IMR-90 (cell line): ENCODE measurements around the gene HES1. TPM values are rescaled to one million over a fixed set of nuclear protein-coding genes. Genes with fewer than 3 reads are reported as not detected.

ENCODE experiments used
- ATAC-seq: fragments of 200-7000 bp; cut with Tn5 transposase; 2 replicates; pipeline ENCODE4 v1.9.1; 2020; ENCODE audit warnings: low read depth, mild to moderate bottlenecking, moderate library complexity
- BruUV-seq: library from RNA; stranded (reverse); fragments of 400-500 nt; replicated peaks from 2 replicates; lab custom pipeline; 2021; lab: Mats Ljungman, UMichigan
- CTCF ChIA-PET: fragments of 300-600 bp; formaldehyde crosslinking; extraction: SDS; loops from one replicate; lab custom pipeline; 2021; ENCODE audit warnings: antibody characterized with exemption; lab: Yijun Ruan, JAX
- POLR2A ChIA-PET: fragments of 300-600 bp; sonication (Branson Sonifier 250); formaldehyde crosslinking; loops from one replicate; lab custom pipeline; 2022; ENCODE audit warnings: antibody characterized with exemption; ENCODE audit not compliant: unreplicated experiment; lab: Charles Lee
- DNase-seq: peaks from one replicate; pipeline ENCODE4 v3.0.0; 2013
- H2AFZ ChIP-seq: replicated peaks from 2 replicates; pipeline ENCODE3; 2013; ENCODE audit warnings: low read length, mild to moderate bottlenecking; ENCODE audit not compliant: poor library complexity
- H2AK5ac ChIP-seq: 2 replicates; pipeline ENCODE4 v1.6.1; 2013; ENCODE audit warnings: low read depth, low read length, inconsistent platforms
- H2AK9ac ChIP-seq: replicated peaks from 2 replicates; pipeline ENCODE3; 2013; ENCODE audit warnings: mild to moderate bottlenecking, low read depth, low read length, moderate library complexity; ENCODE audit not compliant: poor library complexity
- H2BK120ac ChIP-seq: 2 replicates; pipeline ENCODE4 v1.6.1; 2013; ENCODE audit warnings: low read depth, low read length, inconsistent platforms
- H2BK15ac ChIP-seq: 3 replicates; pipeline ENCODE4 v1.6.1; 2013; ENCODE audit warnings: low read depth, low read length, inconsistent platforms
- H2BK20ac ChIP-seq: 2 replicates; pipeline ENCODE4 v1.6.1; 2013; ENCODE audit warnings: low read depth, mild to moderate bottlenecking, inconsistent platforms, low read length, moderate library complexity
- H2BK5ac ChIP-seq: 2 replicates; pipeline ENCODE4 v1.6.1; 2013; ENCODE audit warnings: mild to moderate bottlenecking, low read depth, low read length, inconsistent platforms; ENCODE audit not compliant: poor library complexity, severe bottlenecking
- H3K14ac ChIP-seq: replicated peaks from 2 replicates; pipeline ENCODE4 v1.6.1; 2013; ENCODE audit warnings: low read depth, low read length, inconsistent platforms
- H3K18ac ChIP-seq: 2 replicates; pipeline ENCODE4 v1.6.1; 2013; ENCODE audit warnings: low read depth, low read length, control low read depth
- H3K23ac ChIP-seq: 2 replicates; pipeline ENCODE4 v1.6.1; 2013; ENCODE audit warnings: low read depth, low read length, inconsistent platforms
- H3K27ac ChIP-seq: 2 replicates; pipeline ENCODE4 v1.5.1; 2013; ENCODE audit warnings: mild to moderate bottlenecking, control low read depth, low read length; ENCODE audit not compliant: insufficient read depth
- H3K27me3 ChIP-seq: 2 replicates; pipeline ENCODE4 v1.6.1; 2013; ENCODE audit warnings: low read length; ENCODE audit not compliant: control insufficient read depth, insufficient read depth
- H3K36me3 ChIP-seq: 2 replicates; pipeline ENCODE4 v1.6.1; 2013; ENCODE audit warnings: low read length, mixed read lengths; ENCODE audit not compliant: control insufficient read depth, insufficient read depth
- H3K4ac ChIP-seq: 2 replicates; pipeline ENCODE4 v1.6.1; 2013; ENCODE audit warnings: low read depth, low read length, inconsistent platforms
- H3K4me1 ChIP-seq: 2 replicates; pipeline ENCODE4 v1.6.1; 2013; ENCODE audit warnings: low read length, mixed read lengths; ENCODE audit not compliant: control insufficient read depth, insufficient read depth
- H3K4me2 ChIP-seq: 2 replicates; pipeline ENCODE4 v1.6.1; 2013; ENCODE audit warnings: low read depth, mild to moderate bottlenecking, control low read depth, low read length, moderate library complexity
- H3K4me3 ChIP-seq: 2 replicates; pipeline ENCODE4 v1.5.1; 2013; ENCODE audit warnings: low read depth, mild to moderate bottlenecking, control low read depth, low read length, moderate library complexity; ENCODE audit not compliant: insufficient read depth
- H3K56ac ChIP-seq: 2 replicates; pipeline ENCODE4 v1.6.1; 2013; ENCODE audit warnings: low read length, inconsistent platforms; ENCODE audit not compliant: insufficient read depth; ENCODE audit errors: extremely low read depth
- H3K79me1 ChIP-seq, 2 experiments: 2 replicates each; pipeline ENCODE4 v1.6.1; 2013; ENCODE audit warnings: low read length in 2 of 2, inconsistent platforms in 1 of 2, low read depth in 1 of 2
- H3K9ac ChIP-seq: 2 replicates; pipeline ENCODE4 v1.6.1; 2013; ENCODE audit warnings: low read depth, low read length, control low read depth
- H3K9me1 ChIP-seq: 2 replicates; pipeline ENCODE4 v1.6.1; 2013; ENCODE audit warnings: low read length, inconsistent platforms; ENCODE audit not compliant: insufficient read depth
- H3K9me3 ChIP-seq: 2 replicates; pipeline ENCODE4 v1.6.1; 2013; ENCODE audit warnings: low read length; ENCODE audit not compliant: control insufficient read depth, insufficient read depth
- H4K20me1 ChIP-seq: 2 replicates; pipeline ENCODE4 v1.6.1; 2013; ENCODE audit warnings: low read length, inconsistent platforms; ENCODE audit not compliant: insufficient read depth
- H4K5ac ChIP-seq: 2 replicates; pipeline ENCODE4 v1.6.1; 2013; ENCODE audit warnings: mild to moderate bottlenecking, low read depth, low read length, control low read depth
- H4K8ac ChIP-seq, 2 experiments: 2 replicates each; pipeline ENCODE4 v1.6.1; 2013; ENCODE audit warnings: low read depth in 2 of 2, low read length in 2 of 2, control low read depth in 1 of 2, inconsistent platforms in 1 of 2
- H4K91ac ChIP-seq: 2 replicates; pipeline ENCODE4 v1.6.1; 2013; ENCODE audit warnings: low read depth, low read length, inconsistent platforms; ENCODE audit not compliant: insufficient read depth
- CEBPB ChIP-seq: IDR thresholded peaks from 2 replicates; pipeline ENCODE4 v1.6.1; 2012; ENCODE audit warnings: low read depth, low read length, improper control_type of control experiment
- CHD1 ChIP-seq: IDR thresholded peaks from 2 replicates; pipeline ENCODE4 v1.6.1; 2012; ENCODE audit warnings: low read depth, low read length, improper control_type of control experiment
- FOS ChIP-seq: fragments of 150-350 bp; IDR thresholded peaks from 2 replicates; pipeline ENCODE4 v1.6.1; 2016; ENCODE audit warnings: low read depth, low read length
- MXI1 ChIP-seq: IDR thresholded peaks from 2 replicates; pipeline ENCODE4 v1.6.1; 2012; ENCODE audit warnings: low read depth, mild to moderate bottlenecking, low read length, moderate library complexity, borderline replicate concordance
- RAD21 ChIP-seq: IDR thresholded peaks from 2 replicates; pipeline ENCODE4 v1.6.1; 2012; ENCODE audit warnings: low read length, improper control_type of control experiment
- RFX5 ChIP-seq: IDR thresholded peaks from 2 replicates; pipeline ENCODE4 v1.8.0; 2012; ENCODE audit warnings: low read depth, mild to moderate bottlenecking, low read length, moderate library complexity
- SMC3 ChIP-seq: fragments of 150-350 bp; IDR thresholded peaks from 2 replicates; pipeline ENCODE4 v1.6.1; 2016; ENCODE audit warnings: low read depth, mild to moderate bottlenecking, antibody characterized with exemption, low read length, moderate library complexity
- WGBS, 2 experiments: methylation state at CpG; one replicate each; pipeline versions ENCODE4 v1.1.5 to v1.1.7; 2013; ENCODE audit warnings: missing lambda C conversion rate in 2 of 2; ENCODE audit not compliant: insufficient read length in 1 of 2; ENCODE audit errors: extremely low coverage in 2 of 2; 5-methylcytosine and 5-hydroxymethylcytosine counted together
- dilution Hi-C: fragments of 300-500 bp; cut with HindIII; formaldehyde crosslinking; loops from one replicate; pipeline ENCODE4 v1.14.3; 2018; ENCODE audit warnings: low sequenced_read_pairs; ENCODE audit not compliant: unreplicated experiment
- in situ Hi-C: fragments of 300-500 bp; cut with MboI; formaldehyde crosslinking; loops from 3 replicates; pipeline ENCODE4 v1.14.3; 2019; ENCODE audit warnings: low sequenced_read_pairs, inconsistent platforms, mixed read lengths
- intact Hi-C: fragments of 100-400 bp; cut with micrococcal nuclease; formaldehyde crosslinking; loops from 2 replicates; pipeline ENCODE4 v1.10.0; 2022
- polyA plus RNA-seq, 3 experiments: library from polyadenylated mRNA; depleted of rRNA; stranded (reverse); fragments of >200 nt; gene quantifications; 2 replicates each; pipeline ENCODE4 v1.2.3, GENCODE V29; 2012; ENCODE audit warnings: low replicate concordance in 1 of 3
- total RNA-seq: library from RNA; depleted of rRNA; stranded (reverse); fragments of >200 nt; gene quantifications from 2 replicates; pipeline ENCODE4 v1.2.3, GENCODE V29; 2012
- TF ChIP-seq, protein P1 (sequence below): fragments of 150-350 bp; IDR thresholded peaks from 2 replicates; pipeline ENCODE4 v1.6.1; 2017; ENCODE audit warnings: mild to moderate bottlenecking, antibody characterized with exemption, low read length, low read depth
- TF ChIP-seq, protein P2 (sequence below): fragments of 150-350 bp; IDR thresholded peaks from 2 replicates; pipeline ENCODE4 v1.6.1; 2016; ENCODE audit warnings: low read depth, mild to moderate bottlenecking, low read length, moderate library complexity, borderline replicate concordance
- TF ChIP-seq, protein P3 (sequence below): conservative IDR thresholded peaks from 2 replicates; pipeline ENCODE4 v1.5.1; 2012; ENCODE audit warnings: mild to moderate bottlenecking, low read depth, low read length, improper control_type of control experiment

Gene HES1
- total and polyA plus RNA-seq, 2 of the 4 experiments (the other 2 are of a cell fraction) = 3.6 to 6.7 TPM

DNA sequence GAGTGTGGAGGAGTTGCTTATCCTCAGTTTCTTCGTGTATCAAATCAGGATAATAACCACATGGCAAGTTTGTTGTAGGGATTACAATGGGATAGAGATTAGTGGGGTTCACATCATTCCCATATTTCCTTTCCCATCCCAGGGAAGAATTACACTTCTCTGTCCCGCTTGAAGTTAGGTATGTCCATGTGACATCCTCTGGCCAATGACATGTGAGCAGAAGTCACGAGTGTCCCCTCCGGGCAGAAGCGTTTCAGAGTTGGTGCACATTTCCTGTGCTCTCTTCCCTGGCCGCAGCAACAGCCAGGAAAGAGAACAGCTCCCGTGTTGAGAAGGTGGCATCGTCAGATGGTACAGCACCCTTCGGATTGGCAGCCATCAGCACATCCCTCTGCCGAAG lies 36.7 kb upstream of the HES1 start:
- no peak overlapping the region for H2BK120ac ChIP-seq
- H3K4ac ChIP-seq = no peak overlapping the region
- no peak overlapping the region for H4K91ac ChIP-seq
- no peak overlapping the region for H2AK5ac ChIP-seq
- no peaks in the 10 kb centered on the region for H3K9me3 ChIP-seq
- 55% methylated on average over 4 of the region's 10 CpGs; no CpG with 5 or more reads in 1 of the 2 experiments for WGBS, 2 experiments
- ATAC-seq (no peak), DNase-seq (no peak)
- H3K23ac ChIP-seq = no peak overlapping the region
- no peaks in the 10 kb centered on the region for H3K4me1 ChIP-seq
- in situ Hi-C loops (no loop called here), intact Hi-C loops (no loop called here), dilution Hi-C loops (no loop called here)
- no peak overlapping the region for H4K8ac ChIP-seq
- no peaks in the 10 kb centered on the region for H3K9me1 ChIP-seq
- H4K5ac ChIP-seq = no peak overlapping the region
- no peak overlapping the region for H2AFZ ChIP-seq
- H3K14ac ChIP-seq = no peak overlapping the region
- H2BK15ac ChIP-seq = no peak overlapping the region
- no peak overlapping the region for H2BK20ac ChIP-seq
- no peak overlapping the region for H3K18ac ChIP-seq
- no peak for TF ChIP-seq RFX5
- TF ChIP-seq CEBPB = no peak
- TF ChIP-seq SMC3 = no peak
- no peak for TF ChIP-seq RAD21
- no peak for TF ChIP-seq MXI1
- TF ChIP-seq CHD1 = no peak
- no peak for TF ChIP-seq FOS
- TF ChIP-seq, protein P1, sequence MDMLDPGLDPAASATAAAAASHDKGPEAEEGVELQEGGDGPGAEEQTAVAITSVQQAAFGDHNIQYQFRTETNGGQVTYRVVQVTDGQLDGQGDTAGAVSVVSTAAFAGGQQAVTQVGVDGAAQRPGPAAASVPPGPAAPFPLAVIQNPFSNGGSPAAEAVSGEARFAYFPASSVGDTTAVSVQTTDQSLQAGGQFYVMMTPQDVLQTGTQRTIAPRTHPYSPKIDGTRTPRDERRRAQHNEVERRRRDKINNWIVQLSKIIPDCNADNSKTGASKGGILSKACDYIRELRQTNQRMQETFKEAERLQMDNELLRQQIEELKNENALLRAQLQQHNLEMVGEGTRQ = no peak
- TF ChIP-seq, protein P2, sequence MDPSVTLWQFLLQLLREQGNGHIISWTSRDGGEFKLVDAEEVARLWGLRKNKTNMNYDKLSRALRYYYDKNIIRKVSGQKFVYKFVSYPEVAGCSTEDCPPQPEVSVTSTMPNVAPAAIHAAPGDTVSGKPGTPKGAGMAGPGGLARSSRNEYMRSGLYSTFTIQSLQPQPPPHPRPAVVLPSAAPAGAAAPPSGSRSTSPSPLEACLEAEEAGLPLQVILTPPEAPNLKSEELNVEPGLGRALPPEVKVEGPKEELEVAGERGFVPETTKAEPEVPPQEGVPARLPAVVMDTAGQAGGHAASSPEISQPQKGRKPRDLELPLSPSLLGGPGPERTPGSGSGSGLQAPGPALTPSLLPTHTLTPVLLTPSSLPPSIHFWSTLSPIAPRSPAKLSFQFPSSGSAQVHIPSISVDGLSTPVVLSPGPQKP = no peak
- TF ChIP-seq, protein P3, sequence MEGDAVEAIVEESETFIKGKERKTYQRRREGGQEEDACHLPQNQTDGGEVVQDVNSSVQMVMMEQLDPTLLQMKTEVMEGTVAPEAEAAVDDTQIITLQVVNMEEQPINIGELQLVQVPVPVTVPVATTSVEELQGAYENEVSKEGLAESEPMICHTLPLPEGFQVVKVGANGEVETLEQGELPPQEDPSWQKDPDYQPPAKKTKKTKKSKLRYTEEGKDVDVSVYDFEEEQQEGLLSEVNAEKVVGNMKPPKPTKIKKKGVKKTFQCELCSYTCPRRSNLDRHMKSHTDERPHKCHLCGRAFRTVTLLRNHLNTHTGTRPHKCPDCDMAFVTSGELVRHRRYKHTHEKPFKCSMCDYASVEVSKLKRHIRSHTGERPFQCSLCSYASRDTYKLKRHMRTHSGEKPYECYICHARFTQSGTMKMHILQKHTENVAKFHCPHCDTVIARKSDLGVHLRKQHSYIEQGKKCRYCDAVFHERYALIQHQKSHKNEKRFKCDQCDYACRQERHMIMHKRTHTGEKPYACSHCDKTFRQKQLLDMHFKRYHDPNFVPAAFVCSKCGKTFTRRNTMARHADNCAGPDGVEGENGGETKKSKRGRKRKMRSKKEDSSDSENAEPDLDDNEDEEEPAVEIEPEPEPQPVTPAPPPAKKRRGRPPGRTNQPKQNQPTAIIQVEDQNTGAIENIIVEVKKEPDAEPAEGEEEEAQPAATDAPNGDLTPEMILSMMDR = no peak
- BruUV-seq = no TSS peak
- H3K27ac ChIP-seq = no peak overlapping the region
- H2BK5ac ChIP-seq = no peak overlapping the region
- no peak overlapping the region for H3K4me3 ChIP-seq
- H3K4me2 ChIP-seq = no peak overlapping the region
- no peak overlapping the region for H2AK9ac ChIP-seq
- H3K79me1 ChIP-seq = no peaks in the 10 kb centered on the region
- H3K56ac ChIP-seq = no peak overlapping the region
- H3K36me3 ChIP-seq = no peaks in the 10 kb centered on the region
- ChIA-PET CTCF (no interaction called here), POLR2A (no interaction called here)
- no peaks in the 10 kb centered on the region for H4K20me1 ChIP-seq
- peaks cover 68% of the 10 kb centered on the region for H3K27me3 ChIP-seq
- H3K9ac ChIP-seq = no peak overlapping the region
